DMS 273 treated with DMSO at 0.1 percent for 48 hours (cell line): ENCODE results near the gene CACNA1I.

Experiments used
- DNase-seq: peaks from one replicate; lab custom pipeline; 2025; lab: John Stamatoyannopoulos, UW

CACNA1I gene

DNA sequence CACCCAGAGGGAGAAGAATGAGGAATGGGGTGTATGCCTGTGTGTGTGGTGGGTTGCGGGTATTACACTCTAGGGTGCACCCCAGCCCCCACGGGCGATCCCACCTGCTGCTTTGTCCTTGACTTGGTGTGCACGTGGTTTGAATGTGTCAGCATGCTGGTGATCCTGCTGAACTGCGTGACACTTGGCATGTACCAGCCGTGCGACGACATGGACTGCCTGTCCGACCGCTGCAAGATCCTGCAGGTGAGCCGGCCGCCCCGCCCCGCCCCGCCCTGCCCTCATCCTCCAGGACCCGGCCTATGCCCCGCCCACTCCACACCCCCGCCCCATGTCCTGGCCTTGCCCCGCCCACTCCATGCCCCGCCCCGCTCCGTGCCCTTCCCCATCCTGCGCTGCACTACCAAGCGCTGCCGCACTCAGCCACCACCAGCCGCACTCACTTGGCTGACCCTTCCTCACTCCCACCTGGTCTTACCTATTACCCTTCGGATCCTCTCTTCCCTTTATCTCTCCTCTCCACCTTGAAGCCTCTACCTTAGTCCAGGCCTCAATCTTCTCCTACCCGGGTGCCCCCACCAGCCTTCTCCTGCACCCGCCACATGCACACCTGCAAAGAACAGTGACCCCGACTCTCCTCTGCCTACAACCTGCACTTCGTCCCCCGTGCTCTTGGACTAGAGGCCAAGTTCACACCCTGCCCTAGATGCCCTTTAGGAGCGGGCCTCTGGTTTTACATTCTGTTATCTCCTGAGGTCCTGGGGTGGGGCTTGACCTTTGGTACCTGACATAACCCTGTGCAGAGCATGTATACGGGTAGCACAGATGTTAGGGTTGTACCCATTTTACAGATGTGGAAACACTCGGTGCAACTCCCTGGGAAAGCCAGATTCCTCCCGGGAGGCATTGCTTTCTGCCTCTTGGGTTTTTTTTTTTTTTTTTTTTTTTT is 27.7 kb downstream of the CACNA1I start:
- no peak for DNase-seq

DNA sequence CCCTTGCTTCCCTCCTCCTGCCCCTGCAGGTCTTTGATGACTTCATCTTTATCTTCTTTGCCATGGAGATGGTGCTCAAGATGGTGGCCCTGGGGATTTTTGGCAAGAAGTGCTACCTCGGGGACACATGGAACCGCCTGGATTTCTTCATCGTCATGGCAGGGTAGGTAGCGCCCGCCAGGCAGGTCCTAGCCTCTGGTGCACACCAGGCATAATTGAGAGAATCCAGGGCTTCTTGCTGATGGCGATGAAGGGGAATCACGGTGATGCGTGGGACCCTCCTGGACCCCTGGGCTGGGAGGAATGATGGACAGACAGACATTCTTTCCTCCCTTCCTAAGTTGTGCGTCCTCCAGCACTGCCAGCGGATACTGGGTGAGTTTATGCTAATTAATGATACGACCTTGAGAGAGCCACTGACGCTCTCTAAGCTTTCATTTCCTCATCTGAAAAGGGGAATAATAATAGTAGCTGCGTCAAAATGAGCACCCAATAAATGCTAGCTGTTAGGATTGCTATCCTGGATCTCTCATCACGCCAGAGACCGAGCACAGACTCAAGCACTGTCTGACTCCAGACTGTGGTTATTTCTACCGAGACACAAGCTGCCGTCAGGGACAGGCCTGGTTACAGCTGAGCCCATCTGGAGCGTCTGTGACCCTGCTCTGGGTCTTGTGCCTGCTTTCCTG is 30.1 kb downstream of the CACNA1I start:
- DNase-seq = no peak

- DNase-seq = no peak
Measured at GRCh38 chr22:39601180-39601535, 30.6 kb downstream of the CACNA1I start.

DNA sequence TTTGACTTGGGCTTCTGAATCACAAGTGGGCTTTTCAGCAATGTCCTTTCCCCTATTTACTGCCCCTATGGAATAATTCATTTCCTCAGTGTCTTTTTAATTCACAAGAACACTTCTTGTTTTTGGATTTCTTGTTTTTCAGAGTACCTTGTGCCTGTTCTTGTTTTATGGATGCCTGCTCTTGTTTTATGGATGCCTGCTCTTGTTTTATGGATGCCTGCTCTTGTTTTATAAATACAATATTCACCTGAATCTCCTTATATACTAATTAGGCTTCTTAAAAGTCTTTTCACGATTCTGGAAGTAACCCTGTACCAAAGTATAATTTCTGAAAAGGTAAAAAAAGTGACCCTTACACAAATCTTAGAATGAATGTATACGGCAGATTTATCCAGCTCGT is 32.8 kb downstream of the CACNA1I start:
- no peak for DNase-seq

- no peak for DNase-seq
Measured at GRCh38 chr22:39610246-39610645, 39.7 kb downstream of the CACNA1I start.

- no peak for DNase-seq
Measured at GRCh38 chr22:39610766-39611165, 40.2 kb downstream of the CACNA1I start.

GRCh38 chr22:39611360-39611759 is 40.8 kb downstream of the CACNA1I start:
- DNase-seq = no peak

- no peak for DNase-seq
Measured at GRCh38 chr22:39612811-39613548, 42.4 kb downstream of the CACNA1I start.

- no peak for DNase-seq
Measured at GRCh38 chr22:39613549-39613921, 43.0 kb downstream of the CACNA1I start.

DNA sequence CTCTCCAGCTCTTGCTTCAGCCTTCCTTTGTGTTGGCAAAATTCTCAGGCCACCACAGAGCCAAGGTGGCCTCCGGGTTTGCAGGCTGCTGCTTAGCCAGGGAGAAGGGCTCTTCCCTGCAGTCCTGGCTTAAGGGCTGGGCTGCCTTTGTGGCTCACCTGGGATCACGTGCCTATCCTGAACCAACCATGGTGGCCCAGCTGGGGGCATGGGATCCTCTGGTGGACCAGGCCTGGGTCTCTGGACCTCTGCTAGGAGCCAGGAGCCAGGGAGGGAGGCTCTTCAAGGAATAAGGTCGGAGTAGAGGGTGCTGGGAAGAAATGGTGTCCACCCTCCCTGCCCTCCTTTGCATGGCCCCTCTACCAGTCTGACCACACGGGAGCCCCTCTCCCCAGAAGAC is 43.9 kb downstream of the CACNA1I start:
- no peak for DNase-seq

DNA sequence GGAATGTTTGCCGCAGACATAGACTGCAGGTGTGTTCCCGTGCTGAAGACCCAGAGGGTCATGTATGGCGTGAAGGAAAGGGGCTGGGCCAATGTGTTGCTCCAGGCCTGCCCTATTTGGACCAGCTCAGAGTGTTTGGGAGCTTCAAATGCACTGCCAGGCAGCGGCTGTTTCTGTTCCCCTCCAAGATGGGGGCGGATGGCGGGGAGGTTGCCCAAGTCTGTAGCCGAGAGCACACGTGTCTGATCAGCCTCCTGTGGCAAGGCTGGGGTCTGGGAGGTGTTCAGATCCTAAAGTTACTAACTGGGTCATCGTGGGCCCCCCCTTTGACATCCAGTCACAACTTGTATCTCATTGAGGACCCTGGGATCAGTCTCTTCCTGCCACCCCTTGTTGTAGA is 45.5 kb downstream of the CACNA1I start:
- DNase-seq = no peak

DNA sequence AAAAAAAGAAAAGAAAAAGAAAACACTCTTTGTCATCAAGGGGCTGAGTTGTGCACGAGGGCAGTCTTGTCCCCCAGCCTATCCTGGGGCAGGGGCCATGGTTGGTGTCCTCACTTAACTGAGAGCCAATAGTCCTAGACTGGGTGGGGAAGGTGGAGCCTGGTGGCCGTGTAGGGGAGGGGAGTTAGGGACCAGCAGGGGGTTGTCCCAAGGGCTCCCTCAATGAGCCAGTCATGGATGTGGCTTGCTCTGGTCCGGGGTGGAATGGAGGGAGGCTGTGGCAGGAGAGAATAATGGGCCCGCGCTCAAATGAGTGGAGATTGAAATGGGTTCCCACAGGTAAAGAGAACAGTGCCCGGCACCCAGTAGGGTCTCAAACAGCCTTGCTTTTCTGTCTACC is 46.2 kb downstream of the CACNA1I start:
- no peak for DNase-seq

DNA sequence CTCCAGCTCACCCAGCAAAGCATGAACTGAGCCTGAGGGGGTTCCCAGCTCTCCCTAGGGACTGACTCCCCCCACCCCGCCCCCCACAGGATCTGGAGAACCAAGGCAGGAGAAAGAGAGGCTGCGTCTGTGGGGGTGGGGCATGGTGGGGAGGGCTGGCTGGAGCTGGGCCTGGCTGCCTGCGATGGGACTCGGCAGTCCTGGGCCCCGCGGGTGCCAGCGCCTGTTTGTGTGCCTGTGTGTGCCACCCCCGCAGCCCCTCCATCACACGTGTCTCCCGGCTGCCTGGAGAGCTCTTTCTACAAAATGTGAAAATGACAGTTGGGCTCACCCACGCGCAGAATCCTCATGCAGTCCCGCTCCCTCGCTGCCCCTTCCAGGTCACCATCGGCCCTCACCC is 46.8 kb downstream of the CACNA1I start:
- DNase-seq = no peak

- DNase-seq = no peak
Measured at GRCh38 chr22:39617970-39618757, 47.6 kb downstream of the CACNA1I start.

GRCh38 chr22:39618996-39619530 is 48.5 kb downstream of the CACNA1I start:
- DNase-seq = no peak

GRCh38 chr22:39620924-39621690 is 50.6 kb downstream of the CACNA1I start:
- no peak for DNase-seq

DNA sequence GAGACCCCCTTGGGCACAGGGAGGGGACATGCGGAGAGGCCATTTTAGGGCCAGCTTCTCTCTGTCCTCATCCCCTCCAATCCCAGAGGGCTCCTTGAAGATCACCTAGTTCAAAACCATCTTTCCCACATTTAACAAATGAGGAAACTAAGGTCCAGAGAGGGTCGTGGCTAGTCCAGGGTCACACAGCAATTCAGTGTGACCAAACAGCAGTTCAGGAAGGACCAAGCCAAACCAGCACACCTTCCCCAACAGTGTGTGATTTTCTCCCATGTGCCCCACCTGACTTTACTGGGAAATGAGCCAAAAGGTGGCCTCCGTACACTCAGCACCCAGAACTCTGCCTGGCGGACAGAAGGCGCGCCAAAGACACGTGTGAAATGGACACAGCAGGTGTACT is 51.3 kb downstream of the CACNA1I start:
- no peak for DNase-seq

- no peak for DNase-seq
Measured at GRCh38 chr22:39622881-39623367, 52.4 kb downstream of the CACNA1I start.

- DNase-seq = no peak
Measured at GRCh38 chr22:39623603-39624500, 53.3 kb downstream of the CACNA1I start.

GRCh38 chr22:39624501-39624821 is 53.9 kb downstream of the CACNA1I start:
- DNase-seq = no peak
